Stimulated activated CD8-positive, alpha-beta memory T cell treated with anti-CD3 and anti-CD28 coated beads, Interleukin-7, amount 100 ng/mL, for 24 hours (primary cell): ENCODE measurements around the gene YBX2.
"Not testable (repeated sequence)": the region's sequence is repeated elsewhere in the genome, so short reads cannot be mapped to it uniquely, and the experiment has no call there.

ENCODE experiments used
- DNase-seq: peaks from one replicate; pipeline ENCODE4 v3.0.0-alpha.2; 2020; ENCODE audit warnings: low read depth

The YBX2 gene

GRCh38 chr17:7294614-7295153, at the start of gene YBX2:
TSS of gene YBX2 (minus strand) at chr17:7294639. CDS start at chr17:7294500, 139 bp downstream.
- peak; percentile 40 for DNase-seq

- no peak for DNase-seq
Measured at GRCh38 chr17:7343250-7343649, 48.8 kb upstream of the YBX2 start.

DNA sequence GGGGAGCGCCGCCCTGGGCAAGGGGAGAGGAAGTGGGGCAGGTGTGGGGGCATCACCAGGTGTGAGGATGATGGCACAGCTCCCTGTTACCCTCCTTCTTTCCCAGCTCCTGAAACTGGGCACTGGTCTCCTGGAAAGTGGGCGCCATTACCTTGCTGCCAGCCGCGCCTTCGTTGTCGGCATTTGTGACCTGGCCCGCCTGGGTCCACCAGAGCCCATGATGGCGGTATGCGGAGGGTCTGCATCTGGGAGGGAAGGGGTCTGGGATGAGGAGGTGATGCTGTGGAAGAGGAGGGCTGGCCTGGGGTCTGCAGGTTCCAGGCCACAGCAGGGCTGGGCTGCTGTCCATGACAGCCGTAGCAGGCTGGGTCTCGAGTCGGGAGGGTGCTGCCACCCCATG, 47.4 kb upstream of the YBX2 start:
- no peak for DNase-seq

DNA sequence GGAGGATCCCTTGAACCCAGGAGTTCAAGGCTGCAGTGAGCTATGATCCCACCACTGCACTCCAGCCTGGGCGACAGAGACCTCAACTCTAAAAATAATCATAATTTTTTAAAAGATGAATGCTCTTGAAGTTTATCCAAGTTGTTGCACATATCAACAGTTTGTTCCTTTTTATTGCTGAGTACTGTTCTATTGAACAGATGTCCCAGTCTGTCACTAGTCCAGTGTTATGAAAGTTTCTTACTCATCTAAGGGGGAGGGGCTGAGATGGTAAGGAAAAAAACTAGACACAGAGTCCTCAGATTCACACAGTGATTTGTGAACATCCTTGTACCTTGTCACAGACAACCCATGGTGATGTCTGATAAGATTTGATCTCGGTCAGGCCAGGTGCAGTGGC, 45.7 kb upstream of the YBX2 start:
- DNase-seq: no peak

- DNase-seq: not testable (repeated sequence)
Measured at GRCh38 chr17:7337600-7337999, 43.2 kb upstream of the YBX2 start.

DNA sequence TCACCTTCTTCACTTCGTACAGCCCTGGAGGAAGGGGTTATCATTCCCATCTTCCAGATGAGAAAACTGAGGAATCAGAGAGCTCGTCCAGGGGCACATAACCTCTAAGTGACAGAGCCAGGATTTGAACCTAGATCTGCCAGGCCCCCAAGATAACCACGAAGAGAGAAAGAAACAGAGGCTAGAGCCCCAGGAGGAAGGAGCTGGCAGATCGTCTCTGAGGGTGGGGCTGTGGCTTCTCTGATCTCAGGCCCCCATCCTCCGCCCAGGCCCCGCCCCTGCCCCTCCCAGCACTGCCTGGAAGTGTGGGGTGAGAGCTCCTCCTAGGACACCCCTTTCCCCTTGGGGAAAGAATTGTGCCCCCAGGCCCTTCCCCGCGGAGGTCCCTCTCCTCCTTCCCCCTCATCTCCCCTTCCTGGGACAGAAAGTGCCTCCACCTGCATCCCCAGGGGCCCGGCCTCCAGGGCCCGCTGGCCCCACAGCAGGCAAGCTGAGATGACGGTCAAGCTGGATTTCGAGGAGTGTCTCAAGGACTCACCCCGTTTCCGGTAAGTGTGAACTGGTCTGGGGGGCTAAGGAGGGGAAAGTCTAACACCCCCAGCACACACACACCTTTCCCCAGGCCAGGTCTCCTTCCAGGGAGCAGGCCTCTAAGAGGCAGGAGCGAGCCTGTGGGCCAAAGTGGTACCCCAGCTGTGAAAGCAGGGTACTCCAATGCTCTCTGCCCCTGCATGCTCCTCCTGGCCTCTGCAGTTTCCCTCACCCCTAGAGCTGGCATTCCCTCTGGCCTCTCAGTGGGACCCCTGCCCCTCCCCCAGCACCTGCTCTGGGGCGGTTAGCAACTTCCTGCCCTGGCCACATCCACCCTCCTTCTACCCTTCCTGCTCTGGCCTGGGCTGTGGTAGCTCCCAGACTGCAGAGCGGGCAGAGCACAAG, 42.1 kb upstream of the YBX2 start, which contains the start of gene ACAP1:
Gene ACAP1, plus strand, starts transcription at position 290 of the 936 bp plus-strand sequence. Its CDS starts 206 bp downstream, at position 496.
- DNase-seq: peak; percentile 80

GRCh38 chr17:7335765-7336164, 41.3 kb upstream of the YBX2 start:
- not testable (repeated sequence) for DNase-seq

DNA sequence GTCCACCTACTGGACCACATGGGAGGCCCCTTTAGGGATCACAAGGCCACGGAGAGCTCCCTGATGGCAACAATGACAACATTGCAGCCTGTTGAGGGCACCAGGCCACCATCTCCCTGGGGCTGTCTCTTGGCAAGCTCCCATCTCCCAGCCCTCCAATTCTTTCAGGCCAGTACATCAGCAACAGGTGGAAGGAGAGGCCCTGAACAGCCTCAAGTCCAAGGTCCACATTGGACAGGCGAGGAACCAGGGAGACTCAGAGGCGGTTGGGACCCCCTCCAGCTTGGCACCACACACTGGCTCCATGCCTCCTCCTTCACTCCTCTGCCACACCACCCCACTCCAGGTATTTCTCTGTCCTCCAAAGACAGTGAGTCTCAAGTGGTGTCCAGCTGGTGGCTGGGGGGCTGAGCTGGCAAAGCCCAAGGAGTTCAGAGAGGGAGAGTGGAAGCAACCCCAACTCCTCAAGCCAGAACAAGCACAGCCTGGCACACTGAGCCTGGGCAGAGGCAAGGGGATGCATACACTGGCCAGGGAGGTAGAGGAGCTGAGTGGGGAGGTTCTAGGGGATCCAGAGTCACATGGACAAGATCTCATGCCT, 40.6 kb upstream of the YBX2 start:
- DNase-seq: no peak

- not testable (repeated sequence) for DNase-seq
Measured at GRCh38 chr17:7332600-7333069, 38.2 kb upstream of the YBX2 start.

- no peak for DNase-seq
Measured at GRCh38 chr17:7332111-7332510, 37.7 kb upstream of the YBX2 start.

GRCh38 chr17:7330638-7331015, 36.2 kb upstream of the YBX2 start:
- DNase-seq: no peak

DNA sequence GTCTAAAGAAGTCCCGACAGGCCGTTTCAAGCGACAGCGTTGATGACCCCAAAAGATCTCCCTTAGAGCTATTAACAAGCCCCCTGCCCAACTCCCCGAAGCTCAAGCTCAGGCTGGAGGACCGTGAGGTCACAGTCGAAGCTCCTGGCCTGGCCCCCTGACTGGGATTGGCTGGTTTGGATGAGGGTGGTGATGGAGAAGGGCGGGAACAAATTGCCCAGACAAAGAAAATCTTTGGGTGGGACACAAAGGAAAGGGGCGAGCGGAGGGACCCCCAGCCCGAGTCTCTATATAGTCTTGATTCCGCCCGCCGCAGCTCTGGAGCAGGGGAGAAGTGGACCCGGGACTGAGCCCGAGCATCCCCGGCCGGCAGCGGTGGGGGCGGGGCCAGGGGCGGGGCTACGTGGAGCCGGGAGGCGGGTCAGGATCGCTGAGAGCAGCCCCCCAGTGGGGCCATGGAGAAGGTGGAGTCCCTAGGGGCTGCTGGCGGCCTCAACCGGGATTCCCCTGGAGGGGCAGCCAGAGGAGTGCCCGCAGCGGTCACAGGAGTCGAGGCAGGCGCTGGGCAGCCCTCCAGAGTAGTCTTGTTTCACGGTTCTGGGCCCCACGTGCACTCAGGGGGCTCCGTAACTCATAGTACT, 35.7 kb upstream of the YBX2 start:
- peak; percentile 64 for DNase-seq

- DNase-seq: peak; percentile 93
Measured at GRCh38 chr17:7329374-7329996, 35.0 kb upstream of the YBX2 start.

- DNase-seq: no peak
Measured at GRCh38 chr17:7328840-7329373, 34.5 kb upstream of the YBX2 start, which contains the start of gene NEURL4. TSS of gene NEURL4 (minus strand) at chr17:7329335. CDS start at chr17:7329312, 23 bp downstream.

DNA sequence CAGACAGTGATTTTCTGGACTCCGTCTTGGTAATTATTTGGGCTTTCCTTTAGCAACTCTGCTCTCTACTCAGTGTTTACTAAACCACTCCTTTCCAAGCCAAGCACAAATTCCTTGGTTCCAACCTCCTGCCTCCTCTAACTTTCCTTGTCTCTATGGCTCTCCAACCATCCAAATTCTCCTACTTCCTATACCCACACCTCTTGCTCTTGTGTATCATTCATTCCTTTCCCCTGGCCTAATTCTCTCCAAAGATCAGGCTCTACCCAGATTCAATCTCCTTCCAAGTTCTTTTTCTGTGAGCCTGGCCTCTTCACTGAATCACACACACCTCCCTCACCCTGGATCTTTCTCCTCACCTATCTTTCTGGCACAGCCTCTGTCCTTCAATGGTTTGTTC, 33.6 kb upstream of the YBX2 start:
- no peak for DNase-seq

- DNase-seq: no peak
Measured at GRCh38 chr17:7327501-7327900, 33.1 kb upstream of the YBX2 start.

DNA sequence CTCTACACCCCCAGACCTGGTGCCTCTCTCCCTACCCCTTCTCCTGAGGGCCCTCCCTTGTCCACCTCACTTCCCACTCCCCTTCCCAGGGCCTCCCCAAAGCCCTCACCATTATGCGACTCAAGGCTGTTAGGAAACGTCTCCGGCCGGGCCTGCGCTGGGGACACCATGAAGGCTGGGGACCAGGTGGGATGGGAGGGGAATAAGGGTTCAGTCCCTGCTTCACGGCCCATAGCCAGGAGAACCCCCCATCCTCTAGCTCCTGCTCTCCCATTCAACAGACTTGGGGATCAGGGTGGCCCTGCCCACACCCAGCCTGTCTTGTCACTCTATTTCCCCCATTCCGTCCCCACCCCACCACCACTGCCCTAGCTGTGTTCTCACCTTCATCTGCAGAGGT, 32.6 kb upstream of the YBX2 start:
- no peak for DNase-seq

GRCh38 chr17:7326186-7326585, 31.7 kb upstream of the YBX2 start:
- DNase-seq: no peak

- no peak for DNase-seq
Measured at GRCh38 chr17:7325031-7325528, 30.6 kb upstream of the YBX2 start.

DNA sequence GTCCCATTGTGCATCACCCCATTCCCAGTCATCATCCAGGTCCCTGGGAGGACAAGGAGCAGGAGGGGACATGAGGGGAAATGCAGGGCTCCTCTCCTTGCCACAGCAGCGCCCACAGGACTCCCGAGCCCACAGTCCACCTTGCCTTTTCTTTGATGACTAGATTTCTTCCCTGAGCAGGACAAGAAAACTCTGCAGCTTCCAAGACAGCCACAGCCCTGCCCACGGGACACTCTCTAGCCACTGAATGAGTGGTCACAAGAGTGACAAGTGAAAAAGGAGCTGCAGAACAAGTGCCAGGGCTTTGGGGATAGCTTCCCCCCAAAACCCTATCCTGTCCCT, 30.0 kb upstream of the YBX2 start:
- DNase-seq: no peak

- peak; percentile 45 for DNase-seq
Measured at GRCh38 chr17:7323731-7324437, 29.4 kb upstream of the YBX2 start.
